HG03378 (cell line): Measurements from ENCODE around the gene ITGAV.
A peak's percentile ranks its signal among the peaks of the same experiment; 100 is the strongest.

Source experiments
- ATAC-seq: cut with Tn5 transposase; IDR thresholded peaks from one replicate; pipeline ENCODE4 v1.9.1; 2021; ENCODE audit warnings: mild to moderate bottlenecking, moderate library complexity; ENCODE audit not compliant: unreplicated experiment

ITGAV gene

GRCh38 chr2:186611526-186611925 is 21.7 kb downstream of the ITGAV start:
- ATAC-seq = no peak

GRCh38 chr2:186612026-186612425 is 22.2 kb downstream of the ITGAV start:
- ATAC-seq = no peak

- ATAC-seq = no peak
Observed at GRCh38 chr2:186612555-186613440, 22.9 kb downstream of the ITGAV start.

GRCh38 chr2:186614373-186614772 is 24.5 kb downstream of the ITGAV start:
- no peak for ATAC-seq

GRCh38 chr2:186617148-186617547 is 27.3 kb downstream of the ITGAV start:
- ATAC-seq = no peak

- no peak for ATAC-seq
Observed at GRCh38 chr2:186617771-186618170, 27.9 kb downstream of the ITGAV start.

GRCh38 chr2:186618696-186619095 is 28.8 kb downstream of the ITGAV start:
- no peak for ATAC-seq

- no peak for ATAC-seq
Observed at GRCh38 chr2:186623084-186623483, 33.2 kb downstream of the ITGAV start.

- ATAC-seq = no peak
Observed at GRCh38 chr2:186624276-186624675, 34.4 kb downstream of the ITGAV start.

GRCh38 chr2:186629250-186629996 is 39.6 kb downstream of the ITGAV start:
- no peak for ATAC-seq

GRCh38 chr2:186632417-186632816 is 42.6 kb downstream of the ITGAV start:
- no peak for ATAC-seq

GRCh38 chr2:186634701-186635100 is 44.8 kb downstream of the ITGAV start:
- no peak for ATAC-seq

- ATAC-seq = no peak
Observed at GRCh38 chr2:186636800-186637496, 47.1 kb downstream of the ITGAV start.

- ATAC-seq = no peak
Observed at GRCh38 chr2:186637497-186637800, 47.6 kb downstream of the ITGAV start.

GRCh38 chr2:186639939-186640338 is 50.1 kb downstream of the ITGAV start:
- ATAC-seq = peak; percentile 68

GRCh38 chr2:186641132-186641806 is 51.4 kb downstream of the ITGAV start:
- peak; percentile 6 for ATAC-seq

- peak; percentile 85 for ATAC-seq
Observed at GRCh38 chr2:186641807-186642321, 52.0 kb downstream of the ITGAV start.

- ATAC-seq = no peak
Observed at GRCh38 chr2:186644791-186645190, 54.9 kb downstream of the ITGAV start.

- no peak for ATAC-seq
Observed at GRCh38 chr2:186645999-186646398, 56.1 kb downstream of the ITGAV start.

- no peak for ATAC-seq
Observed at GRCh38 chr2:186648130-186648529, 58.3 kb downstream of the ITGAV start.

- ATAC-seq = no peak
Observed at GRCh38 chr2:186653511-186653910, 63.7 kb downstream of the ITGAV start.
